Measurements from ENCODE around the gene IPO5. TPM values are rescaled to one million over a fixed set of nuclear protein-coding genes. Genes with fewer than 3 reads are reported as not detected.

The IPO5 gene
- polyA plus RNA-seq, 3 donors = 17.5 to 21.6 (median 20.7) TPM

GRCh38 chr13:98033277-98034247, 80.1 kb downstream of the IPO5 start:
- Histone ChIP-seq H3K27ac (ENCODE audit: low read depth in 1 of 2, low read length in 2 of 2) (no peak overlapping the region), H3K9me3 (replicated peaks in 1 of 2; ENCODE audit: control insufficient read depth in 1 of 2, insufficient read depth in 1 of 2, low read length in 2 of 2) (no peaks in the 10 kb centered on the region), H3K27me3 (ENCODE audit: control insufficient read depth in 2 of 2, insufficient read depth in 2 of 2, low read length in 2 of 2) (no peaks in the 10 kb centered on the region), H3K4me1 (ENCODE audit: control insufficient read depth in 1 of 2, insufficient read depth in 2 of 2, low read length in 2 of 2) (no peaks in the 10 kb centered on the region), H3K9ac (ENCODE audit: insufficient read depth, low read length, poor library complexity, severe bottlenecking) (no peak overlapping the region), H2AFZ (ENCODE audit: insufficient read depth, low read depth, low read length, poor library complexity, severe bottlenecking) (no peak overlapping the region), H3K4me3 (replicated peaks in 1 of 3; ENCODE audit: low read depth in 2 of 3, low read length in 3 of 3) (no peak overlapping the region), H3K4me2 (replicated peaks; ENCODE audit: extremely low read depth, low read length, poor library complexity, severe bottlenecking) (no peak overlapping the region), H3K79me2 (ENCODE audit: insufficient read depth, low read length) (no peaks in the 10 kb centered on the region), H3K36me3 (replicated peaks in 1 of 2; ENCODE audit: control insufficient read depth in 1 of 2, insufficient read depth in 2 of 2, low read length in 2 of 2) (no peaks in the 10 kb centered on the region), H4K20me1 (ENCODE audit: insufficient read depth, low read length) (no peaks in the 10 kb centered on the region)
- TF ChIP-seq CTCF (IDR thresholded peaks at IDR 0.05) = no peak
- intact Hi-C loops (cut with micrococcal nuclease) = no loop called here
- no peak overlapping the region for H3K27ac Mint-ChIP-seq
- H3K4me1 Mint-ChIP-seq = no peaks in the 10 kb centered on the region
- peaks cover 0 to 3% (median 0%) of the 10 kb centered on the region in 3 donors for H3K27me3 Mint-ChIP-seq (ENCODE audit: low read depth in 3 of 3)
- H3K9me3 Mint-ChIP-seq = no peaks in the 10 kb centered on the region
- no peak for DNase-seq
- 96% methylated on average over 10 of the region's 19 CpGs for WGBS (ENCODE audit: insufficient coverage)
- H3K36me3 Mint-ChIP-seq = no peaks in the 10 kb centered on the region
- no peak overlapping the region for H3K4me3 Mint-ChIP-seq

GRCh38 chr13:98035373-98035772, 81.9 kb downstream of the IPO5 start:
- no peak for DNase-seq
- intact Hi-C loops (cut with micrococcal nuclease) = no loop called here
- H3K27me3 Mint-ChIP-seq (ENCODE audit: low read depth in 3 of 3) = peaks cover 0 to 3% (median 2%) of the 10 kb centered on the region in 3 donors

More at GRCh38 chr13:98035373-98035772, 81.9 kb downstream of the IPO5 start:
- Histone ChIP-seq H3K36me3 (replicated peaks in 1 of 2; ENCODE audit: control insufficient read depth in 1 of 2, insufficient read depth in 2 of 2, low read length in 2 of 2) (no peaks in the 10 kb centered on the region), H2AFZ (ENCODE audit: insufficient read depth, low read depth, low read length, poor library complexity, severe bottlenecking) (no peak overlapping the region), H3K9me3 (replicated peaks in 1 of 2; ENCODE audit: control insufficient read depth in 1 of 2, insufficient read depth in 1 of 2, low read length in 2 of 2) (no peaks in the 10 kb centered on the region), H3K79me2 (ENCODE audit: insufficient read depth, low read length) (no peaks in the 10 kb centered on the region), H3K9ac (ENCODE audit: insufficient read depth, low read length, poor library complexity, severe bottlenecking) (no peak overlapping the region), H4K20me1 (ENCODE audit: insufficient read depth, low read length) (no peaks in the 10 kb centered on the region), H3K4me3 (replicated peaks in 1 of 3; ENCODE audit: low read depth in 2 of 3, low read length in 3 of 3) (no peak overlapping the region), H3K27me3 (ENCODE audit: control insufficient read depth in 2 of 2, insufficient read depth in 2 of 2, low read length in 2 of 2) (no peaks in the 10 kb centered on the region), H3K4me2 (replicated peaks; ENCODE audit: extremely low read depth, low read length, poor library complexity, severe bottlenecking) (no peak overlapping the region), H3K27ac (ENCODE audit: low read depth in 1 of 2, low read length in 2 of 2) (no peak overlapping the region), H3K4me1 (ENCODE audit: control insufficient read depth in 1 of 2, insufficient read depth in 2 of 2, low read length in 2 of 2) (no peaks in the 10 kb centered on the region)
- no peak for TF ChIP-seq CTCF (IDR thresholded peaks at IDR 0.05)
- H3K36me3 Mint-ChIP-seq = no peaks in the 10 kb centered on the region
- no peaks in the 10 kb centered on the region for H3K9me3 Mint-ChIP-seq
- no peak overlapping the region for H3K27ac Mint-ChIP-seq
- no peaks in the 10 kb centered on the region for H3K4me1 Mint-ChIP-seq
- 82% methylated on average over 3 of the region's 5 CpGs for WGBS (ENCODE audit: insufficient coverage)
- H3K4me3 Mint-ChIP-seq = no peak overlapping the region
